MM.1S (cell line): ENCODE data around the gene ERGIC3.
"Not testable (repeated sequence)": the region's sequence is repeated elsewhere in the genome, so short reads cannot be mapped to it uniquely, and the experiment has no call there.

Experiments
- DNase-seq: peaks from one replicate; pipeline ENCODE4 v3.0.0-alpha.2; 2015
- H2AFZ ChIP-seq: fragments of 300-600 bp; sonication (generic); 2 replicates; pipeline ENCODE4 v1.6.0; 2016; ENCODE audit warnings: antibody characterized with exemption, low read length
- H3F3A ChIP-seq: fragments of 300-600 bp; sonication (generic); 2 replicates; pipeline ENCODE4 v1.6.1; 2016; ENCODE audit warnings: mild to moderate bottlenecking, antibody characterized with exemption, low read length, moderate library complexity, mixed read lengths; ENCODE audit not compliant: insufficient read depth
- H3K27ac ChIP-seq: fragments of 300-600 bp; sonication (generic); 2 replicates; pipeline ENCODE4 v1.5.1; 2016; ENCODE audit warnings: mild to moderate bottlenecking, low read length
- H3K27me3 ChIP-seq: fragments of 300-600 bp; sonication (generic); replicated peaks from 2 replicates; pipeline ENCODE4 v1.6.0; 2016; ENCODE audit warnings: low read length; ENCODE audit not compliant: insufficient read depth
- H3K36me3 ChIP-seq: fragments of 300-600 bp; sonication (generic); replicated peaks from 2 replicates; pipeline ENCODE4 v1.6.1; 2016; ENCODE audit warnings: mild to moderate bottlenecking, low read length, mixed read lengths; ENCODE audit not compliant: insufficient read depth
- H3K4me1 ChIP-seq: fragments of 300-600 bp; sonication (generic); 2 replicates; pipeline ENCODE4 v1.6.1; 2016; ENCODE audit warnings: low read length, mixed read lengths
- H3K4me2 ChIP-seq: fragments of 300-600 bp; sonication (generic); 2 replicates; pipeline ENCODE4 v1.6.0; 2016; ENCODE audit warnings: low read depth, low read length
- H3K4me3 ChIP-seq: fragments of 300-600 bp; sonication (generic); 2 replicates; pipeline ENCODE4 v1.5.1; 2016; ENCODE audit warnings: low read length, mixed read lengths
- H3K79me2 ChIP-seq: fragments of 300-600 bp; sonication (generic); 2 replicates; pipeline ENCODE4 v1.6.1; 2016; ENCODE audit warnings: mixed run types, low read length, mixed read lengths
- H3K9ac ChIP-seq: fragments of 300-600 bp; sonication (generic); 2 replicates; pipeline ENCODE4 v1.6.1; 2016; ENCODE audit warnings: low read length, mixed read lengths
- H3K9me2 ChIP-seq: fragments of 300-600 bp; sonication (generic); replicated peaks from 2 replicates; pipeline ENCODE4 v1.6.1; 2016; ENCODE audit warnings: mild to moderate bottlenecking, low read length, mixed read lengths; ENCODE audit not compliant: insufficient read depth
- H3K9me3 ChIP-seq: fragments of 300-600 bp; sonication (generic); replicated peaks from 2 replicates; pipeline ENCODE4 v1.6.1; 2016; ENCODE audit warnings: mild to moderate bottlenecking, low read length, mixed read lengths; ENCODE audit not compliant: insufficient read depth
- H4K20me1 ChIP-seq: fragments of 300-600 bp; sonication (generic); 2 replicates; pipeline ENCODE4 v1.6.1; 2016; ENCODE audit warnings: mild to moderate bottlenecking, low read length, moderate library complexity, mixed read lengths; ENCODE audit not compliant: insufficient read depth
- CTCF ChIP-seq: fragments of 300-600 bp; sonication (generic); IDR thresholded peaks from 2 replicates; pipeline ENCODE4 v1.5.1; 2016; ENCODE audit warnings: antibody characterized with exemption, low read length, mixed read lengths
- EZH2 ChIP-seq: fragments of 300-600 bp; sonication (generic); optimal IDR thresholded peaks from 2 replicates; pipeline ENCODE3; 2017; ENCODE audit warnings: low read depth, mild to moderate bottlenecking, antibody characterized with exemption, low read length, mixed read lengths
- EZH2phosphoT487 ChIP-seq: fragments of 300-600 bp; sonication (generic); IDR thresholded peaks from 2 replicates; pipeline ENCODE4 v1.6.1; 2018; ENCODE audit warnings: antibody characterized with exemption, low read length

ERGIC3 gene

GRCh38 chr20:35541118-35541782 lies 628 bp upstream of the ERGIC3 start:
- H3K4me1 ChIP-seq: peaks cover 4% of the 10 kb centered on the region; the same call in 1 of the 2 replicates
- H2AFZ ChIP-seq: peak overlapping the region; percentile 55
- no peaks in the 10 kb centered on the region for H3K9me3 ChIP-seq
- no peak overlapping the region for H3K27ac ChIP-seq
- no peaks in the 10 kb centered on the region for H3F3A ChIP-seq
- TF ChIP-seq EZH2phosphoT487 (no peak), EZH2 (no peak), CTCF (no peak)
- peaks cover 5% of the 10 kb centered on the region; the same call in 1 of the 2 replicates for H3K79me2 ChIP-seq
- no peaks in the 10 kb centered on the region for H3K27me3 ChIP-seq
- DNase-seq: no peak
- no peaks in the 10 kb centered on the region for H3K36me3 ChIP-seq
- H4K20me1 ChIP-seq: no peaks in the 10 kb centered on the region
- H3K4me2 ChIP-seq: peak overlapping the region; percentile 88
- no peaks in the 10 kb centered on the region for H3K9me2 ChIP-seq
- peak overlapping the region; percentile 13; the same call in 1 of the 2 replicates for H3K9ac ChIP-seq
- H3K4me3 ChIP-seq: peak overlapping the region; percentile 90

- no peak for TF ChIP-seq EZH2
- no peak for TF ChIP-seq CTCF
- no peak for TF ChIP-seq EZH2phosphoT487
- no peak overlapping the region for H3K4me2 ChIP-seq
- H4K20me1 ChIP-seq: no peaks in the 10 kb centered on the region
- peaks cover 5% of the 10 kb centered on the region; the same call in 1 of the 2 replicates for H3K79me2 ChIP-seq
- no peak overlapping the region for H2AFZ ChIP-seq
- H3K4me1 ChIP-seq: peaks cover 4% of the 10 kb centered on the region; the same call in 1 of the 2 replicates
- H3K36me3 ChIP-seq: no peaks in the 10 kb centered on the region
- H3K27ac ChIP-seq: no peak overlapping the region
- no peak overlapping the region for H3K9ac ChIP-seq
- H3K9me2 ChIP-seq: no peaks in the 10 kb centered on the region
- H3K4me3 ChIP-seq: no peak overlapping the region
- DNase-seq: no peak
- H3F3A ChIP-seq: no peaks in the 10 kb centered on the region
- H3K27me3 ChIP-seq: no peaks in the 10 kb centered on the region
- H3K9me3 ChIP-seq: no peaks in the 10 kb centered on the region
These were observed 1.1 kb downstream of the ERGIC3 start for GRCh38 chr20:35542990-35543389.

GRCh38 chr20:35544436-35544835 lies 2.6 kb downstream of the ERGIC3 start:
- Histone ChIP-seq H3K79me2 (peaks cover 5% of the 10 kb centered on the region; the same call in 1 of the 2 replicates), H3K9ac (no peak overlapping the region), H3K4me2 (no peak overlapping the region), H3K9me3 (no peaks in the 10 kb centered on the region), H4K20me1 (no peaks in the 10 kb centered on the region), H3K9me2 (no peaks in the 10 kb centered on the region), H3K27me3 (no peaks in the 10 kb centered on the region), H3K36me3 (no peaks in the 10 kb centered on the region), H3K27ac (no peak overlapping the region), H3K4me1 (peaks cover 4% of the 10 kb centered on the region; the same call in 1 of the 2 replicates), H2AFZ (no peak overlapping the region), H3K4me3 (no peak overlapping the region), H3F3A (no peaks in the 10 kb centered on the region)
- no peak for TF ChIP-seq CTCF
- TF ChIP-seq EZH2phosphoT487: no peak
- no peak for TF ChIP-seq EZH2
- no peak for DNase-seq

DNA sequence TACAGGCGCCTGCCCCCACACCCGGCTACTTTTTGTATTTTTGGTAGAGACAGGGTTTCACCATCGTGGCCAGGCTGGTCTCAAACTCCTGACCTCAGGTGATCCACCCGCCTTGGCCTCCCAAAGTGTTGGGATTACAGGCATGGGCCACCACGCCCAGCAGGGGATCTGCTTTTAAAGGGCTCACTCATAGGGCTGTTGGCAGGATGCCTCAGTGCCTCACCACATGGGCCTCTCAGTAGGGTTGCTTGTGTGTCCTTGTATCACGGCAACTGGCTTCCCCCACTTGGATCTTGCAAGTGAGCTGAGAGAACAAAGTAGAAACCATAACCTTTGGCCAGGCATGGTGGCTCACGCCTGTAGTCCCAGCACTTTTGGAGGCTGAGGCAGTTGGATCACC lies 3.1 kb downstream of the ERGIC3 start:
- H3K79me2 ChIP-seq, H3K9ac ChIP-seq, H3K9me3 ChIP-seq, H2AFZ ChIP-seq, H3K4me3 ChIP-seq, H3F3A ChIP-seq, H3K9me2 ChIP-seq, H3K36me3 ChIP-seq, H3K27ac ChIP-seq, H3K4me2 ChIP-seq, DNase-seq, H4K20me1 ChIP-seq, H3K4me1 ChIP-seq, H3K27me3 ChIP-seq: not testable (repeated sequence)
